Keratinocyte (primary cell): ENCODE results near the gene INS. TPM values are rescaled to one million over a fixed set of nuclear protein-coding genes. Genes with fewer than 3 reads are reported as not detected.
A peak's percentile ranks its signal among the peaks of the same experiment; 100 is the strongest.

Experiments used
- DNase-seq: peaks from one replicate; pipeline ENCODE4 v3.0.0-alpha.2; 2011; ENCODE audit warnings: low read depth, missing footprints, low spot score
- FAIRE-seq: peaks from 2 replicates; lab custom pipeline; 2011; peaks lifted over from hg19 to GRCh38; lab: Jason Lieb, UNC
- H2AFZ ChIP-seq: 2 replicates; pipeline ENCODE4 v1.6.0; 2012; ENCODE audit warnings: low read length, control low read depth, inconsistent platforms; ENCODE audit not compliant: control insufficient read depth
- H3K27ac ChIP-seq: 2 replicates; pipeline ENCODE4 v1.5.1; 2011; ENCODE audit warnings: low read length; ENCODE audit not compliant: control insufficient read depth, insufficient read depth
- H3K27me3 ChIP-seq: 3 replicates; pipeline ENCODE4 v1.6.0; 2011; ENCODE audit warnings: low read length; ENCODE audit not compliant: control insufficient read depth, insufficient read depth; ENCODE audit errors: extremely low read depth
- H3K36me3 ChIP-seq, 2 experiments: 2 replicates in 1 of 2; 3 replicates in 1 of 2; pipeline ENCODE4 v1.5.1; 2011; ENCODE audit warnings: low read length in 2 of 2, mild to moderate bottlenecking in 1 of 2; ENCODE audit not compliant: control insufficient read depth in 2 of 2, insufficient read depth in 2 of 2; ENCODE audit errors: extremely low read depth in 1 of 2
- H3K4me1 ChIP-seq: 3 replicates; pipeline ENCODE4 v1.5.1; 2011; ENCODE audit warnings: low read length; ENCODE audit not compliant: control insufficient read depth, insufficient read depth; ENCODE audit errors: extremely low read depth
- H3K4me2 ChIP-seq: 3 replicates; pipeline ENCODE4 v1.6.0; 2011; ENCODE audit warnings: low read depth, low read length; ENCODE audit not compliant: control insufficient read depth, insufficient read depth; ENCODE audit errors: extremely low read depth
- H3K4me3 ChIP-seq, 3 experiments: fragments of 200-600 bp in 1 of 3; sonication (generic) in 1 of 3; 2 replicates in 2 of 3; 3 replicates in 1 of 3; pipeline ENCODE4 v1.5.1; 2011 to 2016; ENCODE audit warnings: low read length in 3 of 3, mild to moderate bottlenecking in 3 of 3, control low read depth in 2 of 3, inconsistent platforms in 1 of 3, low read depth in 1 of 3, mixed read lengths in 1 of 3, mixed run types in 1 of 3, moderate library complexity in 1 of 3; ENCODE audit not compliant: control insufficient read depth in 2 of 3, insufficient read depth in 2 of 3; ENCODE audit errors: extremely low read depth in 1 of 3
- H3K79me2 ChIP-seq: 2 replicates; pipeline ENCODE4 v1.6.0; 2012; ENCODE audit warnings: low read length; ENCODE audit not compliant: control insufficient read depth, insufficient read depth
- H3K9ac ChIP-seq: 3 replicates; pipeline ENCODE4 v1.6.0; 2011; ENCODE audit warnings: low read length; ENCODE audit not compliant: control insufficient read depth, insufficient read depth; ENCODE audit errors: extremely low read depth
- H3K9me1 ChIP-seq: 3 replicates; pipeline ENCODE4 v1.6.0; 2011; ENCODE audit warnings: low read length; ENCODE audit not compliant: control insufficient read depth, insufficient read depth; ENCODE audit errors: extremely low read depth
- H3K9me3 ChIP-seq: 2 replicates; pipeline ENCODE4 v1.5.1; 2012; ENCODE audit warnings: low read depth, low read length; ENCODE audit not compliant: control insufficient read depth
- H4K20me1 ChIP-seq: 3 replicates; pipeline ENCODE4 v1.6.0; 2011; ENCODE audit warnings: low read length; ENCODE audit not compliant: control insufficient read depth, insufficient read depth; ENCODE audit errors: extremely low read depth
- EZH2 ChIP-seq: IDR thresholded peaks from one replicate; pipeline ENCODE4 v1.6.1; 2012; ENCODE audit warnings: inconsistent platforms, mild to moderate bottlenecking, low read length, moderate library complexity
- dilution Hi-C: fragments of 300-500 bp; cut with MboI; formaldehyde crosslinking; loops from one replicate; pipeline ENCODE4 v1.7.0; 2020; ENCODE audit warnings: low sequenced_read_pairs; ENCODE audit not compliant: extremely low pct_ligation_motif_present
- polyA plus RNA-seq, 5 experiments: library from polyadenylated mRNA; depleted of rRNA in 3 of 5; stranded (reverse) in 3 of 5; stranded (forward) in 1 of 5; unstranded in 1 of 5; fragments of >200 nt; gene quantifications; 1 replicate in 1 of 5; 2 replicates in 3 of 5; 3 replicates in 1 of 5; pipeline versions ENCODE4 v1.2.1 to v1.2.3, GENCODE V29; 2011 to 2012; ENCODE audit warnings: missing spikeins in 2 of 5, low read depth in 1 of 5, low replicate concordance in 1 of 5
- TF ChIP-seq, protein P1 (sequence below), 3 experiments: IDR thresholded peaks in 1 of 3; conservative IDR thresholded peaks in 1 of 3; optimal IDR thresholded peaks in 1 of 3; 2 replicates in 2 of 3; 3 replicates in 1 of 3; pipeline versions ENCODE3 to v1.5.1; 2011; ENCODE audit warnings: low read length in 3 of 3, mild to moderate bottlenecking in 3 of 3, moderate library complexity in 2 of 3, control low read depth in 1 of 3, inconsistent platforms in 1 of 3; ENCODE audit not compliant: insufficient read depth in 2 of 3; ENCODE audit errors: extremely low read depth in 1 of 3

Gene INS
- polyA plus RNA-seq, 1 donor (not counting 4 experiments of a cell fraction or from before 2014, with no cell fraction given): not detected

DNA sequence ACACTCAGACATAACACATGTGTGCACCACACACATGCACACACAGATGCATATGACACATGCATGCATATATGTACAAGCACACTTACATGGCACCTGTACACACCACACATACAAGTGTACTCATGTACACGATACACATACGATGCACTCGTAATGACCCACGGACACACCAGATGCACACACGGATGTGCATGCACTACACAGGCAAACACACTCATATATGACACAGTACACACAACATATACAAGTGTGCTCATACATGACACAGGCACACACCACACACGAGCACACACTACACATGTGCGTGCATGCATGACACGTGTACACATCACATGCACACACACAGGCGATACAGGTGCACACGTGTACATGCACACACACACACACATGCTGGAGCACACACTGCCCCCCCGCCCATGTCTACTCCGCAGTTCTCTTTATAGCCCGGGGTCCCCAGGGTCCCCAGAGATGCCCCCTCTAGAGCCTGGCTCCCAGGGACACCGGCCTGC, 15.4 kb upstream of the INS start:
- TF ChIP-seq, protein P1, sequence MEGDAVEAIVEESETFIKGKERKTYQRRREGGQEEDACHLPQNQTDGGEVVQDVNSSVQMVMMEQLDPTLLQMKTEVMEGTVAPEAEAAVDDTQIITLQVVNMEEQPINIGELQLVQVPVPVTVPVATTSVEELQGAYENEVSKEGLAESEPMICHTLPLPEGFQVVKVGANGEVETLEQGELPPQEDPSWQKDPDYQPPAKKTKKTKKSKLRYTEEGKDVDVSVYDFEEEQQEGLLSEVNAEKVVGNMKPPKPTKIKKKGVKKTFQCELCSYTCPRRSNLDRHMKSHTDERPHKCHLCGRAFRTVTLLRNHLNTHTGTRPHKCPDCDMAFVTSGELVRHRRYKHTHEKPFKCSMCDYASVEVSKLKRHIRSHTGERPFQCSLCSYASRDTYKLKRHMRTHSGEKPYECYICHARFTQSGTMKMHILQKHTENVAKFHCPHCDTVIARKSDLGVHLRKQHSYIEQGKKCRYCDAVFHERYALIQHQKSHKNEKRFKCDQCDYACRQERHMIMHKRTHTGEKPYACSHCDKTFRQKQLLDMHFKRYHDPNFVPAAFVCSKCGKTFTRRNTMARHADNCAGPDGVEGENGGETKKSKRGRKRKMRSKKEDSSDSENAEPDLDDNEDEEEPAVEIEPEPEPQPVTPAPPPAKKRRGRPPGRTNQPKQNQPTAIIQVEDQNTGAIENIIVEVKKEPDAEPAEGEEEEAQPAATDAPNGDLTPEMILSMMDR (optimal IDR thresholded peaks at IDR 0.05 in 1 of 3, IDR thresholded peaks at IDR 0.05 in 1 of 3, conservative IDR thresholded peaks at IDR 0.05 in 1 of 3; ENCODE audit: extremely low read depth in 1 of 3, insufficient read depth in 2 of 3, low read length in 3 of 3): no peak
- no peak for TF ChIP-seq EZH2
- H3K36me3 ChIP-seq: no peaks in the 10 kb centered on the region
- H2AFZ ChIP-seq: no peak overlapping the region
- no peaks in the 10 kb centered on the region for H3K27me3 ChIP-seq
- dilution Hi-C loops: no loop called here
- peaks cover 4% of the 10 kb centered on the region for H3K79me2 ChIP-seq
- peaks cover 63% of the 10 kb centered on the region for H3K4me1 ChIP-seq
- no peak overlapping the region for H3K4me3 ChIP-seq
- FAIRE-seq (peak; percentile 83), DNase-seq (no peak)
- peak overlapping the region; percentile 58 for H3K27ac ChIP-seq
- H3K9me3 ChIP-seq: no peaks in the 10 kb centered on the region
- H3K9ac ChIP-seq: no peak overlapping the region
- no peak overlapping the region for H3K4me2 ChIP-seq
- no peaks in the 10 kb centered on the region for H4K20me1 ChIP-seq
- no peaks in the 10 kb centered on the region for H3K9me1 ChIP-seq

DNA sequence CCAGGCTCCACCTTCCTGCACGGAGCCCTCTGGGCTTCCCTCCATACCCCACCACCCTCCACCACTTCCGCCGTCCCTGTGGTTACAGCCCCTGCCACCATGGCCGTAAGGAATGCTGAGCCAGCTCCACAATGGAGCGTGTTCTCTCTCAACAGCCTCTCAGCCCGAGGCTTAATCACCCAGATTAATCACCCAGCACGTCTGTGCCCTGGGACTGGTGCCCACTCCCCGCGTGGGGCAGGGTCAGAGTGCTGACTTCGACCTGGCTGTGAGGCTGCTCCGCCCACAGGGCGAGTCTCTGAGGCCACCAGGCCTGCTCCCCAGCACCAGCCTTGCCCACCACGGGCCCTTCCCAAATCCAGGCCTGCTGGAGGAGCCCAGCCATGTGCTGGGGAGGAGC, 14.7 kb upstream of the INS start:
- FAIRE-seq (peak; percentile 95), DNase-seq (no peak)
- Histone ChIP-seq H3K4me2 (peak overlapping the region; percentile 22), H3K27ac (peak overlapping the region; percentile 58), H3K27me3 (no peaks in the 10 kb centered on the region), H3K4me1 (peaks cover 55% of the 10 kb centered on the region), H3K9me1 (no peaks in the 10 kb centered on the region), H3K79me2 (peaks cover 4% of the 10 kb centered on the region), H4K20me1 (no peaks in the 10 kb centered on the region), H2AFZ (no peak overlapping the region), H3K9ac (peak overlapping the region; percentile 41), H3K9me3 (no peaks in the 10 kb centered on the region), H3K4me3 (no peak overlapping the region), H3K36me3 (no peaks in the 10 kb centered on the region)
- dilution Hi-C loops: no loop called here
- TF ChIP-seq EZH2: no peak
- TF ChIP-seq, protein P1 (optimal IDR thresholded peaks at IDR 0.05 in 1 of 3, IDR thresholded peaks at IDR 0.05 in 1 of 3, conservative IDR thresholded peaks at IDR 0.05 in 1 of 3; ENCODE audit: extremely low read depth in 1 of 3, insufficient read depth in 2 of 3, low read length in 3 of 3): no peak
